HG03066 (cell line): ENCODE results near the gene UBE4A.
"Not testable (repeated sequence)": the region's sequence is repeated elsewhere in the genome, so short reads cannot be mapped to it uniquely, and the experiment has no call there.

ENCODE experiments used
- ATAC-seq: cut with Tn5 transposase; IDR thresholded peaks from one replicate; pipeline ENCODE4 v1.9.1; 2021; ENCODE audit warnings: low read depth; ENCODE audit not compliant: unreplicated experiment

UBE4A gene

DNA sequence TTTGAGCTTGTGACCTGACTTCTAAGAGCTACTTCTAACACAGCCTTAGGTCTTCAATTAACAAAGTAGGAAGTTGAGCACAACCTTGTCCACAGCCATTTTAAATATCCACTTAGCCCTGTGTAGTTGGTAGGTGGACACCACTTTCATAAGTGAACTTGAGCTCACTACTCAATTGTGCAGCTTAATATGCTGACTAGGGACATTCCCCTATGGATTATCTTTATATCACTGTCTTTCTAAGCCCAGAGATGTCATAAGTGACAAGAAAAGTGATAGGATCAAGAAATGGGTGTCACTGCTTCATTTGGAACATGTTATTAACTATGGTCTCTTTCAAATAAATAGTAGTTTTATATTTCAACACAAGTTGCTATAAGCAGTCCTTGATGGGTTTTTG lies 38.0 kb downstream of the UBE4A start:
- ATAC-seq = no peak

DNA sequence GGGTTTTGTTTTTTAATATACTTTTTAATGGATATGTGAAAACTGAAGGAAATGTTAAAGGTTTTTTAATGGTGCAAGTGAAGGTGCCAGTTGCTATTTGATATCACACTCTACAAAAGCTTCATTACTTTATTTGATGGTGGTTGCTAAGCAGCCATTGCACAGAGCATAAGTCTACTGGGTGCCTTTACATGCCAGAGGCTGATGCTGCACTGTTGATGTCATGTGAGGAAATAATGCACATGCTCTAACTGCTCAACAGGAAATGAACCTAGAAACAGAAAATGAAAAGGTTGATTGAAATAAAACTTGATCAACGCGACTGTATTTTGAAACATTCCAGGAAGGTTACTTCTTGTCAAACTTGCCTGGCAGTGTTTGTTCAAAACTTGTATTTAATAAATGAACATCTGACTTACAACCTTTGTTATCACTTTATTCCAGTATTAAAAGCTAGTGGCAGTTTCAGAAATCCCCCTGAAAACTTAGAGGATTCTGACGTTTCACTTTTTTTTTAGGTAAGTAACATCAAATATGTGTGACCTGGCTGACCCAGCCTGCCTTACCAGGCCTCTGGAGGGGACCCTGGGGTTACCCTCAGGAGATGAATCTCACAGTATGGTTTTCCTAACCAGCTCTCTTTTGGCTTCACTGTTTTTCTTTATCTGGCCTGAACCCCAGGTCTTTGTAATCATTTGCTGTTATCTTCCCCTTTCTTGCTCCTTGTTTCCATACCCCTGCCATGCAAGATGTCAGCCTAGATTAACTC lies 39.6 kb downstream of the UBE4A start:
- peak; percentile 46 for ATAC-seq

DNA sequence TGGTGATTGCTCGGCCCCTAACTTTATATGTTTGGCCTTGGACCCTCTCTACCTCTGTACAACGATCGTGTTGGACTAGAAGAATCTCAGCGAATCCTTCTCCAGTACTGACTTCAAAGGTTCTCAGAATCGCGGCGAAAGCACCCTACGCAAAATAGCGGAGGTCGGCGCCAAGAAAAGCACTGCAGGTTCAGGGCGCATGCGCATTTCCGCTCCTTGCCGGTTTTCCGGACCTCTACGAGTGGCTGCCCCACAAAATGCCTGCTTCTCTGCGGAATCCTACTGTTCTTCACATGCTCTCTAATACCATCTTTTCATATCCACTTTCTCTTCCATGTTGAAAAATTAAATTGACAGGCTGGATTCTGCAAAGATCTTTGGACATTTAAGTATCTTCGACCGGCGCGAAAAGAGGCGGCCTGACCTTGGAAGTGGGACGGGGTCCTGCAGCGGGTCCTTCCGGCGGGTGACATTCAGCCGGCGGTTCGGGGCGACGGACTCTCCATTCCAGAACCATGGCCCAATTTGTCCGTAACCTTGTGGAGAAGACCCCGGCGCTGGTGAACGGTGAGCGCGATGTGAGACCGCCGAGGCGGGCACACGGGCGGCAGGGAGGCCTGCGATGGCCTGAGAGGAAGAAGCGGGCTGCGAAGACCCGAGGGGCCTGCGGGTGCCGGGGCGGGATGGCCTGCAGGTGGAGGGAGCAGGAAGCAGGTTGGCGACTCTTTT lies 41.9 kb downstream of the UBE4A start, which contains the start of gene ATP5MG:
Gene ATP5MG (plus strand): TSS at position 456 of the 729 bp plus-strand sequence. CDS start 60 bp downstream, at position 516.
- peak; percentile 59 for ATAC-seq

DNA sequence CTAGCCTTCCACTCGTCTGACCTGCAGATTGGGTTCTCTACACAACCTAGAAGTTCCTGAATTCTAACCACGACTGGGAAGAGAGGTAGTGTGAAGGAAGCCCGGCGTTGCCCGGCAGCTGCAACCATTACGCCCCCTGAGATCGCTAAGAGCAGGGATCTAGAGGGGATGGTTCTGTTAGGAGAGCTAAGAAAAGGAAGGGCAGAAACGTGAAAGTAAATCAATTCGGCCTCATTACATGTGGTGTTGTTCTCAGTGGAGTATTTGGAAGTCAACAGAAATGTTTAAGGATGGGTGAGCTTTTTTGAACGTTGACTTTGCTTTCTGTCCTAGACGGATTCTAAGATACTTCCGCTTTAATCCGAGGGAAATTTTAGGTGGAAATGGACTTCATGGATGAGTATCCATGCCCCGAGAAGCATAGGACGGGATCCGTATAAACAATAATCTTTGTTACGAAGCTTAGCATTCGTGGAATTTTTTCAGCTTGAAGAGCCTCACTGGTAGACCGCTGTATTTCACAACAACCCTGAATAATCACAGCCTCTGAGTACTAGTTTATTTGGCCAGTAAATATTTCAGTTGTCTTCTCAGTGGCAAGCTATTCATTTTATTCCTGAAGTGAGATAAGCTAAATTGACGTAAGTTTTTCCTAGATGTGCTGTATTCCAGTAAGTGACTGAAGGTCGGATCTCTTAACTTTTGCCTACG lies 42.6 kb downstream of the UBE4A start:
- no peak for ATAC-seq

GRCh38 chr11:118402594-118402993 lies 43.2 kb downstream of the UBE4A start:
- not testable (repeated sequence) for ATAC-seq

- ATAC-seq = no peak
These were observed 47.3 kb downstream of the UBE4A start for GRCh38 chr11:118406599-118407166.

DNA sequence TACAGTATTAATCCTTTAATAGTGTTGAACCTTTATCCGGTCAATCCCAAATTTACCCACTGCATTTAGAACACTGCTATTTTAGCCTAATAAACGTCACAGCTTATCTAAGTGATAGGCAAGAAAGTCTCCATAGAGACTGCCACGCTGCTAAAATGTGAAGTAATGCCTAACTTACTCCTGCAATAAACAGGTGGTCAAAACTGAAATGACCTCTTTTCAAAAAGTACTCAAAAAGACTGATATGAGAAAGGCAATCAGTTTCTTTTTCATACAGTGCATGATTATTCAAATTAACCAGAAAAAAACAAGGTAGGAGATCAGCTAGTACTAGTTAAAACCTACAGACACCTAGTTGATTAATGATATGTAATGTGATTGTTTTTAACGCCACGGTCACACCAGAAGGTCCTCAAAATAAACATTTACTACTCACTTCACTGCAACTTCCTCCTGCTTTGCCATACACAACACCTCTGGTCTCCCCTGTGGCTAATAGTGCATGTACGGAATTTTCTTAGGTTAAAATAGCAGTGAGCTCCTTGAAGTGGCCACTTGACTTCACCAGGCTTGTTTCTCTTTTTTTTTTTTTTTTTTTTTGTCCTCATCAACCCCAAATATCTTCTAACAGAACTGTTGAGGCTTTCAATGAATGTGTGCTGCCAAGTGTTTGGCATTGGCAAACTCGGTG lies 50.8 kb downstream of the UBE4A start:
- ATAC-seq = peak; percentile 72

- ATAC-seq = no peak
These were observed 52.1 kb downstream of the UBE4A start for GRCh38 chr11:118411530-118411929.

- no peak for ATAC-seq
These were observed 53.5 kb downstream of the UBE4A start for GRCh38 chr11:118412921-118413320.

GRCh38 chr11:118415062-118415738 lies 55.8 kb downstream of the UBE4A start:
- no peak for ATAC-seq

GRCh38 chr11:118415739-118416068 lies 56.3 kb downstream of the UBE4A start:
- no peak for ATAC-seq

DNA sequence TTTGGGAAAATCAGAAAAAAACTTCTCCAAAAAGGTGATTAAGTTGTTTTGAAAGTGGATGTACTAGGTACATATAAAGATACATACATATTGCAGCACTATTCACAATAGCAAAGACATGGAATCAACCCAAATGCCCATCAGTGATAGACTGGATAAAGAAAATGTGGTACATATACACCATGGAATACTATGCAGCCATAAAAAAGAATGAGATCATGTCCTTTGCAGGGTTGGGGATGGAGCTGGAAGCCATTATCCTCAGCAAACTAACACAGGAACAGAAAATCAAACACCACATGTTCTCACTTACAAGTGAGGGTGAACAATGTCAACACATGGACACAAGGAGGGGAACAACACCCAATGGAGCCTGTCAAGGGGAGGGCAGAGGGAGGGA lies 57.5 kb downstream of the UBE4A start:
- ATAC-seq = not testable (repeated sequence)

DNA sequence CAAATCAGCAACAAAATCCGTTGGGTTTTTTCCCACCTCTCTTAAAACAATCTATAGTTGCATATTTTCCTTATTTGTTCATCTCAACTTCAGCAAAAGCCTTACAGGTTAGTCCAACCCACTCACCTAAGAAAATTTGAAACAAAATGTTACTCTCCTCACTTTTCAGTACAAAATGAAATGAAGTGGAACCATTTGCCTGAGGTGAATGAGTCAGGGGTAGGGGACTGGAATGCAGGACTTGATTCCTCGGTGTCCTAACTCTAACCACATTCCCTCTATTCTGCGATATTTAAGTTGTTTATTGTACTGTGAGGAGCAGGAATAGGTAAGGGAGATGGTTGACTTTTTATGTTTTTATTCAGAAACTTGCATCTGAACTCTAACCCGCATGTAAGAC lies 58.4 kb downstream of the UBE4A start:
- ATAC-seq = no peak

- ATAC-seq = no peak
These were observed 59.4 kb downstream of the UBE4A start for GRCh38 chr11:118418766-118419165.

- ATAC-seq = no peak
These were observed 68.3 kb downstream of the UBE4A start for GRCh38 chr11:118427707-118428106.

- no peak for ATAC-seq
These were observed 71.6 kb downstream of the UBE4A start for GRCh38 chr11:118430956-118431355.

GRCh38 chr11:118434123-118434552 lies 74.7 kb downstream of the UBE4A start:
- no peak for ATAC-seq

DNA sequence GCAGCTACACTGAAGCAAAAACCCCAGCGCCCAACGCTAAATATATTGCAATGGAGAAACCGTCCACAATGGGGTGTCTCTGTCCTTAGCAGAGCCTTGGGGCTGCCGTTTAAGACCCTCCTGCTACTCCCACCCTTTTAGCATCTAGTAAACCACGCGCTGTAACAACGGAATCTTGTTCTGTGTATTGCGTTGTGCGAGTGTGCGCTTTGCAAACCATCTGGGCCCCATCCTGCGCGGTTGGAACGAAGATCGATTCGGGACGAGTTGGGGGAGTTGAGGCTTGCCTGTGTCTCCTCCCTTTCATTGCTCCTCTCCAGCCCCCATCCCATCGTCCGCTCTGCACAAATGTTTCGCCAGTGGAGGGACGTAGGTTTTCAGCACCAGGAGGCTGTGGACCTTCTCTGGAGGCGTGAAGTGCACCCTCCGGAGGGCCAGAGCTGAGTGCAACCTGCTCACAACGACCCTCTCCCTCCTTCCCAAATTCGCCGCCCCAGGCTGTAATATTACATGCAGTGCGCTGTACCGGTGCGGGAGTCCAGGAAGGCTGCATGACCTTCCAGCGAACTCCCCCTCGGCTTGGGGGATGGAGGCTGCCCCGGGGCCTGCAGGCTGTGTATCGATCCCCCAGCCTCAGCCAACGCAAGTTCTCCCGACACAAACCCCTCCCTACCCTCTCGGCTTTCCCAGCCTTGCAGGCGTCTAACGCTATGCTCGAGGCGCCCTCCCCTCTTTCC lies 75.3 kb downstream of the UBE4A start:
- no peak for ATAC-seq

- peak; percentile 7 for ATAC-seq
These were observed 76.0 kb downstream of the UBE4A start for GRCh38 chr11:118435290-118435892.
